GM21825 (cell line): ENCODE measurements around the gene MNAT1.
"Not testable (repeated sequence)": the region's sequence is repeated elsewhere in the genome, so short reads cannot be mapped to it uniquely, and the experiment has no call there.

ENCODE experiments used
- ATAC-seq: cut with Tn5 transposase; IDR thresholded peaks from one replicate; pipeline ENCODE4 v1.9.1; 2021; ENCODE audit warnings: mild to moderate bottlenecking, moderate library complexity; ENCODE audit not compliant: unreplicated experiment

The MNAT1 gene

GRCh38 chr14:60867503-60868172 lies 133.1 kb downstream of the MNAT1 start:
- no peak for ATAC-seq

GRCh38 chr14:60878121-60878520 lies 143.6 kb downstream of the MNAT1 start:
- no peak for ATAC-seq

GRCh38 chr14:60878536-60878935 lies 144.0 kb downstream of the MNAT1 start:
- no peak for ATAC-seq

GRCh38 chr14:60882219-60882618 lies 147.7 kb downstream of the MNAT1 start:
- ATAC-seq: no peak

GRCh38 chr14:60884134-60884533 lies 149.6 kb downstream of the MNAT1 start:
- ATAC-seq: no peak

GRCh38 chr14:60890636-60891035 lies 156.1 kb downstream of the MNAT1 start:
- ATAC-seq: not testable (repeated sequence)

GRCh38 chr14:60893911-60894310 lies 159.3 kb downstream of the MNAT1 start:
- ATAC-seq: no peak

GRCh38 chr14:60904381-60904780 lies 169.8 kb downstream of the MNAT1 start:
- no peak for ATAC-seq

- ATAC-seq: no peak
Observed at GRCh38 chr14:60905923-60906322, 171.4 kb downstream of the MNAT1 start.

- no peak for ATAC-seq
Observed at GRCh38 chr14:60915781-60916180, 181.2 kb downstream of the MNAT1 start.

GRCh38 chr14:60922050-60922449 lies 187.5 kb downstream of the MNAT1 start:
- no peak for ATAC-seq

GRCh38 chr14:60925286-60925685 lies 190.7 kb downstream of the MNAT1 start:
- no peak for ATAC-seq

GRCh38 chr14:60926002-60926401 lies 191.4 kb downstream of the MNAT1 start:
- peak; percentile 93 for ATAC-seq

- ATAC-seq: no peak
Observed at GRCh38 chr14:60931218-60931617, 196.7 kb downstream of the MNAT1 start.

GRCh38 chr14:60933920-60934655 lies 199.5 kb downstream of the MNAT1 start:
- ATAC-seq: no peak

GRCh38 chr14:60935319-60935718 lies 200.8 kb downstream of the MNAT1 start:
- no peak for ATAC-seq

- no peak for ATAC-seq
Observed at GRCh38 chr14:60943637-60944032, 209.1 kb downstream of the MNAT1 start.

GRCh38 chr14:60944204-60944603 lies 209.6 kb downstream of the MNAT1 start:
- ATAC-seq: no peak

GRCh38 chr14:60945984-60946383 lies 211.4 kb downstream of the MNAT1 start:
- no peak for ATAC-seq

- ATAC-seq: no peak
Observed at GRCh38 chr14:60946773-60947172, 212.2 kb downstream of the MNAT1 start.

- no peak for ATAC-seq
Observed at GRCh38 chr14:60951776-60952435, 217.3 kb downstream of the MNAT1 start.

- no peak for ATAC-seq
Observed at GRCh38 chr14:60956202-60956601, 221.6 kb downstream of the MNAT1 start.
